Heart right ventricle (tissue), 16 donors: ENCODE results near the gene TTYH3. TPM values are rescaled to one million over a fixed set of nuclear protein-coding genes. Genes with fewer than 3 reads are reported as not detected.
"Not testable (repeated sequence)": the region's sequence is repeated elsewhere in the genome, so short reads cannot be mapped to it uniquely, and the experiment has no call there.

Experiments
- ATAC-seq, 8 donors: fragments of 200-7000 bp; cut with Tn5 transposase; one replicate each; pipeline ENCODE4 v1.9.1; 2020; ENCODE audit warnings: mild to moderate bottlenecking in 8 of 8, moderate library complexity in 8 of 8, moderate number of reproducible peaks in 1 of 8
- DNase-seq, 2 donors: peaks; one replicate each; pipeline ENCODE4 v3.0.0-alpha.2; 2020
- H3K27ac ChIP-seq, 10 donors: fragments of 200-600 bp; sonication (generic) in 2 of 10; one replicate each; pipeline versions ENCODE4 v1.5.0 to v1.8.0; 2020 to 2022; ENCODE audit warnings: mild to moderate bottlenecking in 3 of 10
- H3K27me3 ChIP-seq, 7 donors: fragments of 200-600 bp; one replicate each; pipeline ENCODE4 v1.8.0; 2021 to 2022; ENCODE audit warnings: mild to moderate bottlenecking in 2 of 7
- H3K36me3 ChIP-seq, 9 donors: fragments of 200-600 bp; sonication (generic) in 1 of 9; one replicate each; pipeline versions ENCODE4 v1.5.0 to v1.8.0; 2020 to 2022; ENCODE audit warnings: mild to moderate bottlenecking in 2 of 9
- H3K4me1 ChIP-seq, 9 donors: fragments of 200-600 bp; sonication (generic) in 1 of 9; one replicate each; pipeline versions ENCODE4 v1.5.0 to v1.8.0; 2020 to 2022; ENCODE audit warnings: mild to moderate bottlenecking in 4 of 9
- H3K4me3 ChIP-seq, 10 donors: fragments of 200-600 bp; sonication (generic) in 2 of 10; one replicate each; pipeline versions ENCODE4 v1.5.0 to v1.8.0; 2020 to 2022; ENCODE audit warnings: mild to moderate bottlenecking in 7 of 10, moderate library complexity in 2 of 10
- H3K9me3 ChIP-seq, 11 donors: fragments of 200-600 bp in 10 of 11; sonication (generic) in 2 of 11; one replicate each; pipeline versions ENCODE4 v1.5.0 to v1.8.0; 2013 to 2022; ENCODE audit warnings: mild to moderate bottlenecking in 2 of 11, control low read depth in 1 of 11, moderate library complexity in 1 of 11
- whole genome bisulfite sequencing, 2 donors: extraction: QIAGEN DNeasy Blood & Tissue Kit; methylation state at CpG; one replicate each; pipeline ENCODE4 v1.1.7; 2013; ENCODE audit warnings: inconsistent platforms in 1 of 2; 5-methylcytosine and 5-hydroxymethylcytosine counted together
- intact Hi-C, 10 donors: fragments of 100-400 bp; cut with DNase I; formaldehyde crosslinking; loops; one replicate each; pipeline versions ENCODE4 v1.11.1 to v1.14.2; 2022
- polyA plus RNA-seq, 2 donors: library from polyadenylated mRNA; stranded (reverse); fragments of 200-250 nt; gene quantifications; one replicate each; pipeline ENCODE4 v1.2.3, GENCODE V29; 2013
- total RNA-seq, 10 donors: library from RNA; stranded (reverse); fragmentation: NEBNext Ultra II Directional in 3 of 10; extraction: Animal tissue kit (Norgen Biotek cat#: 25700) in 3 of 10; gene quantifications; one replicate each; pipeline versions ENCODE4 v1.2.1 to v1.2.4, GENCODE V29; 2021 to 2023
- TF ChIP-seq, protein P1 (sequence below), 9 donors: fragments of 200-600 bp; sonication (generic) in 2 of 9; IDR thresholded peaks; one replicate each; pipeline versions ENCODE4 v1.5.0 to v1.8.0; 2021 to 2022; ENCODE audit warnings: antibody characterized with exemption in 9 of 9, mild to moderate bottlenecking in 5 of 9, moderate library complexity in 1 of 9
- donor health status: Arrhythmogenic right ventricular cardiomyopathy.
- donor health status: ischemic (EF 13 %, LVEDD 7.1; RV severe dilation, severe dysfunction).
- donor health status: healthy with polysubstance abuse.
- donor health status: DM: no; HTN: yes; CAD: no.
- donor health status: DM: no; HTN: no; CAD: no.
- donor health status: ischemic (EF 25% LVEDD 6.9; RV normal size, moderate dysfunction).
- donor health status: ischemic (EF 25% LVEDD 5.7; RV mildly dilated, moderate dysfunction).
- donor health status: healthy.
- donor health status: DM: yes; HTN: yes; CAD: no.
- donor health status: Ischemic cardiomyopathy.
- donor health status: ischemic (EF 35%, LVEDD 5.7; RV mildly dilated, moderate dysfunction).
- donor health status: nonischemic (EF 11% LVEDD 7.7; RV severe dilation, severe dysfunction).
- donor health status: DM: yes; HTN: yes; CAD: no.
- donor health status: PGD.
- donor health status: ischemic (EF 29% LVEDD 5.4; RV normal size, mild dysfunction).
- donor health status: nonischemic (EF 23%, LVEDD 6.1; RV moderate dilation, normal function).

TTYH3 gene
- total and polyA plus RNA-seq, 12 donors = 7.0 to 37.5 (median 9.0) TPM

DNA sequence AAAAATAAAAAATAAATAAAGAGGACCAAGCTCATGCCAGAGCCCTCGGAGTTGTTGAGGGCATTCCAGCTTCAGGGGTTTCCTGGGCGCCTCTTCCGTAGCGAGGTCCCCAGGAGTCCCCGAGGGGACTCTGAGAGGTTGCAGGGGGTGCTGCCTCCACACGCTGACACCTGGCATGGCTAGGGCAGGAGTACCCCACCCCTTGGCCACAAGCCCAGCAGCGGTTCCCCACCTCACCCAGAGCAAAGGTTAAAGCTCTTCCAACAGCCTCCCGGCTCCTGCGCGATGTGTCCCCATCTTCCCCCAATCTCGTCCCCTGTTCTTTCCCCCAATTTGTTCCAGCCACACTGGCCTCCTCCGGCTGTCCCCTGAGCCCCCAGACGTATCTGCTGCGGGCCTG, 60.8 kb downstream of the TTYH3 start:
- Histone ChIP-seq H3K27me3 (peaks cover 0 to 31% (median 22%) of the 10 kb centered on the region in 7 donors), H3K4me3 (no peak overlapping the region), H3K9me3 (no peaks in the 10 kb centered on the region), H3K36me3 (no peaks in the 10 kb centered on the region), H3K27ac (no peak overlapping the region), H3K4me1 (peaks cover 6 to 29% (median 13%) of the 10 kb centered on the region in 9 donors)
- TF ChIP-seq, protein P1, sequence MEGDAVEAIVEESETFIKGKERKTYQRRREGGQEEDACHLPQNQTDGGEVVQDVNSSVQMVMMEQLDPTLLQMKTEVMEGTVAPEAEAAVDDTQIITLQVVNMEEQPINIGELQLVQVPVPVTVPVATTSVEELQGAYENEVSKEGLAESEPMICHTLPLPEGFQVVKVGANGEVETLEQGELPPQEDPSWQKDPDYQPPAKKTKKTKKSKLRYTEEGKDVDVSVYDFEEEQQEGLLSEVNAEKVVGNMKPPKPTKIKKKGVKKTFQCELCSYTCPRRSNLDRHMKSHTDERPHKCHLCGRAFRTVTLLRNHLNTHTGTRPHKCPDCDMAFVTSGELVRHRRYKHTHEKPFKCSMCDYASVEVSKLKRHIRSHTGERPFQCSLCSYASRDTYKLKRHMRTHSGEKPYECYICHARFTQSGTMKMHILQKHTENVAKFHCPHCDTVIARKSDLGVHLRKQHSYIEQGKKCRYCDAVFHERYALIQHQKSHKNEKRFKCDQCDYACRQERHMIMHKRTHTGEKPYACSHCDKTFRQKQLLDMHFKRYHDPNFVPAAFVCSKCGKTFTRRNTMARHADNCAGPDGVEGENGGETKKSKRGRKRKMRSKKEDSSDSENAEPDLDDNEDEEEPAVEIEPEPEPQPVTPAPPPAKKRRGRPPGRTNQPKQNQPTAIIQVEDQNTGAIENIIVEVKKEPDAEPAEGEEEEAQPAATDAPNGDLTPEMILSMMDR (IDR thresholded peaks at IDR 0.05) = no peak
- DNase-seq = no peak
- 91% methylated on average over 14 of the region's 14 CpGs for WGBS, 2 donors
- intact Hi-C loops = no loop called here
- no peak for ATAC-seq

DNA sequence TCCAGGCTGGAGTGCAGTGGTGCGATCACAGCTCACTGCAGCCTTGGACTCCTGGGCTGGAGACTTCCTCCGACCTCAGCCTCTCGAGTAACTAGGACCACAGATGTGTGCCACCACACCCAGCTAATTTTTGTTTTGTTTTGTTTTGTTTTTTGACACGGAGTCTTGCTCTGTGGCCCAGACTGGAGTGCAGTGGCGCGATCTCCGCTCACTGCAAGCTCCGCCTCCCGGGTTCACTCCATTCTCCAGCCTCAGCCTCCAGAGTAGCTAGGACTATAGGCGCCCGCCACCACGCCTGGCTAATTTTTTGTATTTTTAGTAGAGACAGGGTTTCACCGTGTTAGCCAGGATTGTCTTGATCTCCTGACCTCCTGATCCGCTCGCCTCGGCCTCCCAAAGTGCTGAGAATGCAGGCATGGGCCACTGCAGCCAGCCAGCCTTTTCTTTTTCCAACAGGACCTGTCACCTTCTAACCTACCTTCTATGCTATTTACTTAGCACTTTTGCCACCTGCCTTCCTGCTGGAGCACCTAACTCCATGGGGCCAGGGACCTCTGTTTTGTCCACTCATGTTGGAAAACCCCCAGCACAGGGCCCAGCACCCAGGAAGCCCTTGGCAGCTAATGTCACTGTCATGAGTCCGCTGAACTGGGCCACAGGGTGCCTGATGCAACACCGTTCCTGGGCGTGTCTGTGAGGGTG, 61.8 kb downstream of the TTYH3 start:
- H3K9me3 ChIP-seq, H3K27ac ChIP-seq, H3K4me3 ChIP-seq, intact Hi-C loops, DNase-seq, H3K36me3 ChIP-seq: not testable (repeated sequence)
- Histone ChIP-seq H3K27me3 (peaks cover 0 to 23% (median 12%) of the 10 kb centered on the region in 7 donors), H3K4me1 (peaks cover 2 to 22% (median 7%) of the 10 kb centered on the region in 9 donors)
- ATAC-seq = peak in 1 of 8 donors; percentile 25
- WGBS, 2 donors = 89 to 90% methylated on average over 19 of the region's 19 CpGs

DNA sequence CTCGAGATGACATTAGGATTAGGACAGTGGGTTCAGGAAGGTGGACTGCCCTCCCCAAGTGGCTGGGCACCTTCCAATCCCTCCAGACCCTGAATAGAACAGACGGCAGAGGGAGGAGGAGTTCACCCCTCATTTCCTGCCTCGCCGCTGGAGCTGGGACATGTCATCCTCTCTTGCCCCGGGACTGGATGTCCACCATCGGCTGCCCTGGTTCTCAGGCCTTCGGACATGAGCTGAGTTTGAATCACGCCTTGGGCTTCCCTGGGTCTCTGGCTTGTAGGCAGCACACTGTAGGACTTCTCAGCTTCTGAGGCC, 62.3 kb downstream of the TTYH3 start:
- Histone ChIP-seq H3K27me3 (peaks cover 0 to 23% (median 7%) of the 10 kb centered on the region in 7 donors), H3K4me1 (peaks cover 0 to 20% (median 4%) of the 10 kb centered on the region in 9 donors)
- H3K4me3 ChIP-seq, H3K27ac ChIP-seq, ATAC-seq, H3K9me3 ChIP-seq, H3K36me3 ChIP-seq, DNase-seq, intact Hi-C loops: not testable (repeated sequence)
- 69 to 77% methylated on average over 8 of the region's 8 CpGs for WGBS, 2 donors

DNA sequence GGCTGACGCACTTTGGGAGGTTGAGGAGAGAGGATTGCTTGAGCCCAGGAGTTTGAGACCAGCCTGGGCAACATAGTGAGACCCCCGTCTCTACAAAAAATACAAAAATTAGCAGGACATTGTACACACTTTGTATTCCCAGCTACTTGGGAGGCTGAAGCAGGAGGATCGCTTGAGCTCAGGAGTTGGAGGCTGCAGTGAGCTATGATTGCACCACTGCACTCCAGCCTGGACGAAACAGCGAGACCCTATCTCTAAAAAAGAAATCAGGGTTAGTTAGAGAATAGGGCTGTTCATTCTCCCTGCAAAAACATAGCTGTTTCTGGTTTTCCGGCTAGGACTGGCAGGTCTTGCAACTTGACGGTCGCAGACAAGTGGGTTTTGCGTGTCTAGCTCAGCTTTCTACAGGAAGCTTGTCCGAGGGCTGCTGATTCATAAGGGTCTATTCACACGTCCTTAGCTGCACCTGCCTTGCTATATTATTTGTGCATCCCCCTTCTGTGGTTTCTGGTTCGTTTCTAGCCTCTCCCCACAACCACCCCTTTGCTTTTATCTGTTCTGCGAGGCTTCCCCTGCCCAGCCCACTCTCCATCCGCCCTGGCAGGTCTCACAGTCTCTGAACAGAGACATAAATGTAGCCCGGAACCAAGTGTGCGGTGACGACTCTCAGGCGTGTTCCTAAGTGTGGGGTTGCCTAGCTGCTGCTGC, 66.9 kb downstream of the TTYH3 start:
- DNase-seq = no peak
- intact Hi-C loops = no loop called here
- Histone ChIP-seq H3K4me3 (no peak overlapping the region), H3K27me3 (peaks cover 0 to 17% (median 0%) of the 10 kb centered on the region in 7 donors), H3K4me1 (peaks cover 0 to 7% (median 0%) of the 10 kb centered on the region in 9 donors), H3K9me3 (no peaks in the 10 kb centered on the region), H3K36me3 (no peaks in the 10 kb centered on the region), H3K27ac (no peak overlapping the region)
- ATAC-seq = no peak
- TF ChIP-seq, protein P1 (IDR thresholded peaks at IDR 0.05) = no peak
- WGBS, 2 donors = 71 to 72% methylated on average over 18 of the region's 18 CpGs

DNA sequence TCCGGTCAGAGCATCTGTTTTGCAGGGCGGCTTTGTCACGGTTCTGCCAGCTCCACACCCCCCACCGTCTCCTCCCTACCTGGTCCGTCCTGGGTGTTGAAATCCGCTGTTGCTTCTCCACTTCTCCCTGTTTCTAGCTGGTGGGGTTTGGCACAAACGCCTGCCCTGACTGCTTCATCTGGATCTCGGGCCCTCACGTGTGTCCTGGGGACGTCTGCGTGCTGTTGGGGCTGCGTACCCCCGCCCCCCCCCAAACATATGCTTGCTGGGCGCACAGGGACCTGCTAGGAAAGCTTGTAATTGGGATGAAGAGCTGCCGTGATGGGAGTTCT, 67.5 kb downstream of the TTYH3 start:
- Histone ChIP-seq H3K36me3 (no peaks in the 10 kb centered on the region), H3K4me3 (no peak overlapping the region), H3K4me1 (peaks cover 0 to 7% (median 0%) of the 10 kb centered on the region in 9 donors), H3K27ac (no peak overlapping the region), H3K27me3 (peaks cover 0 to 17% (median 0%) of the 10 kb centered on the region in 7 donors), H3K9me3 (no peaks in the 10 kb centered on the region)
- DNase-seq = no peak
- intact Hi-C loops = no loop called here
- 77 to 84% methylated on average over 15 of the region's 15 CpGs for WGBS, 2 donors
- TF ChIP-seq, protein P1 (IDR thresholded peaks at IDR 0.05) = no peak
- no peak for ATAC-seq
